Colonic mucosa (tissue), 4 donors: ENCODE measurements around the gene RTL5. TPM values are rescaled to one million over a fixed set of nuclear protein-coding genes. Genes with fewer than 3 reads are reported as not detected.
A peak's percentile ranks its signal among the peaks of the same experiment; 100 is the strongest.
"Not testable (repeated sequence)": the region's sequence is repeated elsewhere in the genome, so short reads cannot be mapped to it uniquely, and the experiment has no call there.

Experiments
- DNase-seq: peaks from one replicate; pipeline ENCODE4 v3.0.0-alpha.2; 2020
- H3K27ac ChIP-seq: fragments of 200-600 bp; one replicate; pipeline ENCODE4 v1.8.0; 2021
- H3K27me3 ChIP-seq: fragments of 200-600 bp; one replicate; pipeline ENCODE4 v1.8.0; 2021
- H3K36me3 ChIP-seq: fragments of 200-600 bp; one replicate; pipeline ENCODE4 v1.8.0; 2021
- H3K4me1 ChIP-seq: fragments of 200-600 bp; one replicate; pipeline ENCODE4 v1.8.0; 2021; ENCODE audit warnings: mild to moderate bottlenecking
- H3K4me3 ChIP-seq: fragments of 200-600 bp; one replicate; pipeline ENCODE4 v1.8.0; 2021
- H3K9ac ChIP-seq, 2 donors: one replicate each; pipeline ENCODE4 v1.7.0; 2013; ENCODE audit warnings: control low read depth in 2 of 2, low read depth in 2 of 2, low read length in 2 of 2
- H3K9me3 ChIP-seq: fragments of 200-600 bp; one replicate; pipeline ENCODE4 v1.8.0; 2021
- intact Hi-C: fragments of 100-400 bp; cut with DNase I; formaldehyde crosslinking; loops from one replicate; pipeline ENCODE4 v1.14.1; 2022
- total RNA-seq, 2 donors: library from RNA; stranded (reverse); fragmentation: NEBNext Ultra II Directional in 1 of 2; extraction: Animal tissue kit (Norgen Biotek cat#: 25700) in 1 of 2; gene quantifications; one replicate each; pipeline ENCODE4 v1.2.1, GENCODE V29; 2021
- TF ChIP-seq, protein P1 (sequence below): fragments of 200-600 bp; IDR thresholded peaks from one replicate; pipeline ENCODE4 v1.8.0; 2022; ENCODE audit warnings: antibody characterized with exemption, mild to moderate bottlenecking
- donor health status: healthy.
- donor health status: DM: no; HTN: no; CAD: no.
- donor health status: DM: no; HTN: no; CAD: no.

The RTL5 gene
- 1 to 10 TPM; 1.2 to 2.1 TPM for total RNA-seq

- Histone ChIP-seq H3K27ac (peak within 1 kb of the TSS; percentile 40), H3K36me3 (no peaks in the 10 kb centered on the region), H3K4me1 (no peaks in the 10 kb centered on the region), H3K27me3 (peaks cover 13% of the 10 kb centered on the region), H3K9me3 (no peaks in the 10 kb centered on the region), H3K4me3 (peak within 1 kb of the TSS; percentile 26), H3K9ac (peak within 1 kb of the TSS in 1 of 2 donors; percentile 24)
- intact Hi-C loops = no loop called here
- TF ChIP-seq, protein P1, sequence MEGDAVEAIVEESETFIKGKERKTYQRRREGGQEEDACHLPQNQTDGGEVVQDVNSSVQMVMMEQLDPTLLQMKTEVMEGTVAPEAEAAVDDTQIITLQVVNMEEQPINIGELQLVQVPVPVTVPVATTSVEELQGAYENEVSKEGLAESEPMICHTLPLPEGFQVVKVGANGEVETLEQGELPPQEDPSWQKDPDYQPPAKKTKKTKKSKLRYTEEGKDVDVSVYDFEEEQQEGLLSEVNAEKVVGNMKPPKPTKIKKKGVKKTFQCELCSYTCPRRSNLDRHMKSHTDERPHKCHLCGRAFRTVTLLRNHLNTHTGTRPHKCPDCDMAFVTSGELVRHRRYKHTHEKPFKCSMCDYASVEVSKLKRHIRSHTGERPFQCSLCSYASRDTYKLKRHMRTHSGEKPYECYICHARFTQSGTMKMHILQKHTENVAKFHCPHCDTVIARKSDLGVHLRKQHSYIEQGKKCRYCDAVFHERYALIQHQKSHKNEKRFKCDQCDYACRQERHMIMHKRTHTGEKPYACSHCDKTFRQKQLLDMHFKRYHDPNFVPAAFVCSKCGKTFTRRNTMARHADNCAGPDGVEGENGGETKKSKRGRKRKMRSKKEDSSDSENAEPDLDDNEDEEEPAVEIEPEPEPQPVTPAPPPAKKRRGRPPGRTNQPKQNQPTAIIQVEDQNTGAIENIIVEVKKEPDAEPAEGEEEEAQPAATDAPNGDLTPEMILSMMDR = no peak
- DNase-seq = peak; percentile 67
These were observed at the start of gene RTL5 for GRCh38 chrX:72131317-72132294. TSS of gene RTL5 (minus strand) at chrX:72131915.

GRCh38 chrX:72180539-72180938 lies 48.8 kb upstream of the RTL5 start:
- Histone ChIP-seq H3K9me3 (no peaks in the 10 kb centered on the region), H3K36me3 (no peaks in the 10 kb centered on the region), H3K27ac (no peak overlapping the region), H3K4me1 (no peaks in the 10 kb centered on the region), H3K4me3 (no peak overlapping the region), H3K27me3 (no peaks in the 10 kb centered on the region), H3K9ac (no peak overlapping the region)
- intact Hi-C loops = no loop called here
- DNase-seq = no peak
- TF ChIP-seq, protein P1 = no peak

DNA sequence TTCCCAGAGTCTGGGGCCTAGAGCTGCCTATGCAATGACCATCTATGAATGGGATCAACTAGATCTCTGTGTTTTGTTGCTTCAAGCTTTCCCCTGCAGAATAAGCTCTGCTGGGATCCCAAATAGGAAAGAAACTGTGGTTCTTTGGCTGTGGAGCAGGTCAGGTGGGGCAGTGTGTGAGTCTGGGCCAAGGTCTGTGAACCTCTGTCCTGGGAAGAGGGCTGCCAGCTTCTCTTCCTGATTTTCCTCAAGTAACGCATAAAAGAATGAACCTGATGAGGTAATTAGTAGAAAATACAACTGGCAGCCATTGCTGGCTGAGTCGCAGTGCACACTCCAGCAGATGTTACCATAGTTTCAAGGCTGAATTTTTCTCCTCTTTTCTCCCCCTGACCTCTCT lies 45.3 kb upstream of the RTL5 start:
- Histone ChIP-seq H3K9ac (no peak overlapping the region), H3K36me3 (no peaks in the 10 kb centered on the region), H3K4me1 (no peaks in the 10 kb centered on the region), H3K27ac (no peak overlapping the region), H3K27me3 (no peaks in the 10 kb centered on the region), H3K9me3 (no peaks in the 10 kb centered on the region), H3K4me3 (no peak overlapping the region)
- intact Hi-C loops = no loop called here
- no peak for DNase-seq
- TF ChIP-seq, protein P1 = no peak

DNA sequence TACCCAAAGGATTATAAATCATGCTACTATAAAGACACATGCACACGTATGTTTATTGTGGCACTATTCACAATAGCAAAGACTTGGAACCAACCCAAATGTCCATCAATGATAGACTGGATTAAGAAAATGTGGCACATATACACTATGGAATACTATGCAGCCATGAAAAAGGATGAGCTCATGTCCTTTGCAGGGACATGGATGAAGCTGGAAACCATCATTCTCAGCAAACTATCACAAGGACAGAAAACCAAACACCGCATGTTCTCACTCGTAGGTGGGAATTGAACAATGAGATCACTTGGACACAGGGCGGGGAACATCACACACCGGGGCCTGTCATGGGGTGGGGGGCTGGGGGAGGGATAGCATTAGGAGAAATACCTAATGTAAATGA lies 44.6 kb upstream of the RTL5 start:
- H3K36me3 ChIP-seq, DNase-seq, H3K4me3 ChIP-seq, H3K27ac ChIP-seq, intact Hi-C loops, H3K4me1 ChIP-seq, H3K9ac ChIP-seq, H3K27me3 ChIP-seq, H3K9me3 ChIP-seq: not testable (repeated sequence)

GRCh38 chrX:72169008-72169728 lies 37.5 kb upstream of the RTL5 start:
- DNase-seq = no peak
- Histone ChIP-seq H3K9me3 (no peaks in the 10 kb centered on the region), H3K4me1 (no peaks in the 10 kb centered on the region), H3K9ac (no peak overlapping the region), H3K27ac (no peak overlapping the region), H3K4me3 (no peak overlapping the region), H3K27me3 (no peaks in the 10 kb centered on the region), H3K36me3 (no peaks in the 10 kb centered on the region)
- intact Hi-C loops = no loop called here
- TF ChIP-seq, protein P1 = no peak
